HG03354 (cell line): ENCODE data around the gene IGSF8.

Experiments used
- ATAC-seq: cut with Tn5 transposase; IDR thresholded peaks from one replicate; pipeline ENCODE4 v1.9.1; 2021; ENCODE audit warnings: mild to moderate bottlenecking; ENCODE audit not compliant: unreplicated experiment, poor library complexity, severe bottlenecking

Gene IGSF8

DNA sequence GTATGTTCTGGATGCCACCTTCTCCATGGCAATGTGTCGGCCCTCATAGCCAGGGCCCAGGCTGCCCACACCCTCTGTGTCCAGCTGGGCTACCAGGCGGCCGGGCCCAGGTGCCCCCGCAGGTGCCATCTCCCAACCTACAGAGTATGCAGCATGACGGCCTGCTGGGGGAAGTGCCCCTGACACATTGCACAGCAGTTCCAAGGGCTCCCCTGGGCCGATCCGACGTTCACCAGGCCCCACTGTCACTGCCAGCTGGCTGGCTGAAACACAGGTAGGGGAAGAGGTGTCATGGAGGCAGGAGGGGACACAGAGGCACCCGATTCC is 5.4 kb downstream of the IGSF8 start:
- ATAC-seq, result no peak

DNA sequence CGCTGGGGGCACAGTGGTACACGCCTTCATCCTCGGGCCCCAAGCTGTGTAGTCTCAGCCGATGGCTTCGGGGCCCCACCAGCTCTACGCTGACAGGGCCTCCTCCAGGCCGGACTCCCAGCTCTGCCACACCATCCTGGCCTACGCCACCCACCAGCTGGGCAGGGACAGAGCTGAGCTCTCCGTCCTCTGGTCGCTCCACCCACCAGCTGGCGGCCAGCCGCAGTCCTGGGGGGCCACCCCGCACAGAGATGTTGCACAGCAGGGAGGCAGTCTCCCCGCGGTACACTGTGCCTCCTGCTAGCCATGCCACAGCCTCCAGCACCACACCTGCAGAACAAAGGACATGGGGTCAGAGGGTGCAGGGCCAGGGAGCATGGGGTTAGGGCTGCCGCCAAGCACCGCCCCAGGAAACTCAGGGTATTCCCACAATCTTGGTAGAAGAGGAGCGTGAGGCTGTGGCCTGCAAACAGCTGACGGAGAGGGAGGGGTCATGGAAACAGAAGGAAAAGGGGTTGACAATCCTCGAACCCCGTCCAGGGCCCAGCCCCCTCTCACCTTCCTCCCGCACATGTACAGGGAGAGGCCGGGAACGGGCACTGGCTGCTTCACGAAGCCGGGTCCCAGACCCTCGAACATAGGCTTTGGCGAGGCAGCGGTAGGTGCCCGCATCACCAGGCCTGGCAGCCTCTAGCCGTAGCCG is 5.9 kb downstream of the IGSF8 start:
- no peak for ATAC-seq

DNA sequence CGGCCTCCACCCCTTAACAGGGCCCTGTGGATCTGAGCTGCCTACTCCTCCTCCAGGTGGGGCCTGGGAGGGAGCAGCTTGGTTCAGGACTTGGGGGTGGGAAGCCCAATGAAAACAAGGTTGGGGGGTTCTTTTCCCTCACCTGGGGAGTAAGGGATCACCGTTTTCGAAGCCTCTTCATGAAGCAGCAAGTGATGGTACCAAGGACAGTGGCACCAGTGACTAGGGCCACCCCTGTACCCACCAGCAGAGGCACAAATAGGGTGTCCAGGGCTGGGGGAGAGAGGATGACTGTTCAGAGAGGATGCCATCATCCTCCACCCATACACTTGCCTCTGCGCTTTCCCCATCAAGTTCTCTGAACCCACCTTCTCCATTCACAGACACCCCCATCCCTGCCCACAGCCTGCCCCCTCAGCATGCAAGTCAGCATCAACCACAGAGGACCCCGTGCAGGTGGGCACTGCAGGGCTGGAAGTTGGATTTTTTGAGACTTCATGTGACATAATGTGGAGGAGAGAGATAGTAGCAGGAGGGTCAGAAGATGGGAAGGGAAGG is 6.7 kb downstream of the IGSF8 start:
- no peak for ATAC-seq

DNA sequence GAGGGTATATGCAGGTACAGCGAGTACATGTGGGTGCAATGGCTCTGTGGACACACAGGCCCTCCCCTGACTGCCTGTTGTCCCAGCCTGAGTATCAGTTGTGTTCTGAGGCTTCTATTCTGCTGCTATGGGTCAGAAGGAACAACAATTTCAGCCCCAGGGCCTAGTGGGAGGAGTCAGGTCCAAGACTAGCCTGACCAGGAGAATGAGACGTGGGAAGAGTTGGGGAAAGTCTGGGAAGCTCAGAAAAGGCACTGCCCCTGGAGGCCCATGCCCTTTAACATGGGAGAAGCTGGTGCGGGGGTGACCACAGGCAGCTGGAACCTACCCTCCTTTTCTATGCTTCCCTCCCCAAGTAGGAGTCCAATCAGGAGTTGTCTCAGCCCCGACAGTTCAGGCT is 7.7 kb downstream of the IGSF8 start:
- ATAC-seq, result no peak

DNA sequence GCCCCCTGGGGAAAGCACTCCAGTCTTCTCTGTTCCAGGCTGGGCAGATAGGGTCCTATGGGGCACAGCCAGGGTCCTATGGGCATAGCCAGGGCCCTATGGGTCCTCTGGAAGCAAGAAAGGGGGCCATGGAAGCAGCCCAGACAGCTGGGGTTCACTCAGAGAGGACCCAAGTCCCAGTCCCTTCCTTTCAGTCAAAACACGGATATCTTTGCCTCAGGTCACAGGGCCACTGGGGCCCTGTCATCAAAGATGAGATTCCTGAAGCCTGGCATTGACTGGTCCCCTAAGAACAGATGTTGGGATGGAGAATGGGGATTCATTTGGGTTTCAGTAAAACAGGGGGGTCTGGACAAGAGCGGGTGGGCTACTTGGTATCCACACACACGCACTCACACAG is 8.5 kb downstream of the IGSF8 start:
- ATAC-seq, result no peak

DNA sequence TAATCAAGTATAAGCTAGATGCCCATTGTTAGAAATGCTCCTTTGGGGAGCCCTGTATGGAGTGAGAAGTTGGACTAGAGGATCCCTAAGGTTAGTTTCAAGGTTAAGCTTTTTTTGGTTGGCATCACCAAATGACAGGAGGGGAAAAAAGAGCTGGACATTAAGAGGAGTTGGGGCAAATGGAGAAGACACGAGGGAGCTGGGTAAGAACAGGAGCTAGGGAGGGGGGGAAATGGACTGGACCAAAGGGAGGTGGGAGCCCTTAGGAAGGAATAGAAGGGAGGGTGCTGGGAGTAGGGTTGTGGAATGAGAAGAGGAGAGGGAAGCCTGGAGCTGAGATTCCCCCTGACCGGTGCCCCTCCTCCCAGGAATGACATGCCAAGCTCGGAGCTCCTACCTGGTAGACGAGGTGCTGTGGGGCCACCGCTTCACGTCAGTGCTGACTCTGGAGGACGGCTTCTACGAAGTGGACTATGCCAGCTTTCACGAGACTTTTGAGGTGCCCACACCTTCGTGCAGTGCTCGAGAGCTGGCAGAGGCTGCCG is 11.2 kb downstream of the IGSF8 start:
- ATAC-seq, result no peak

DNA sequence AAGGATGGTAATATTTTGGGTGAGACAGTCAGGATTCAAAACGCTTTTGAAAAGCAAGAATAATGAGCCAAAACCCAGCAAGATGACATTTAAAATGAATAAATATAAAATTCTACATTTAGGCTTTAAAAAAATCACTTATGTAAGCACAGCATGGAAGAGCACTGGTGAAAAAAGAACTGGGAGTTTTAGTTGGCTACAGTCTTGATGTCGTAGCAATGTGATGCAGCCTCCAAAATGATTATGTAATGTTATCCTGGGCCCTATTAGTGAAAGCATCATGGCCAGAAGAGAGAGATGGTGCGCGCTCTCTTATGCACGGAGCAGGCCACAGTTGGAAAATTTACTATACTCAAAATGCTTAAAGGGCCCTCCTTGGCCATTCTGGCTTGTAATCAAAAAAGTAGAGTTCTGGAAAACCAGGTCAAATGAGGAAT is 11.9 kb downstream of the IGSF8 start:
- ATAC-seq, result no peak

DNA sequence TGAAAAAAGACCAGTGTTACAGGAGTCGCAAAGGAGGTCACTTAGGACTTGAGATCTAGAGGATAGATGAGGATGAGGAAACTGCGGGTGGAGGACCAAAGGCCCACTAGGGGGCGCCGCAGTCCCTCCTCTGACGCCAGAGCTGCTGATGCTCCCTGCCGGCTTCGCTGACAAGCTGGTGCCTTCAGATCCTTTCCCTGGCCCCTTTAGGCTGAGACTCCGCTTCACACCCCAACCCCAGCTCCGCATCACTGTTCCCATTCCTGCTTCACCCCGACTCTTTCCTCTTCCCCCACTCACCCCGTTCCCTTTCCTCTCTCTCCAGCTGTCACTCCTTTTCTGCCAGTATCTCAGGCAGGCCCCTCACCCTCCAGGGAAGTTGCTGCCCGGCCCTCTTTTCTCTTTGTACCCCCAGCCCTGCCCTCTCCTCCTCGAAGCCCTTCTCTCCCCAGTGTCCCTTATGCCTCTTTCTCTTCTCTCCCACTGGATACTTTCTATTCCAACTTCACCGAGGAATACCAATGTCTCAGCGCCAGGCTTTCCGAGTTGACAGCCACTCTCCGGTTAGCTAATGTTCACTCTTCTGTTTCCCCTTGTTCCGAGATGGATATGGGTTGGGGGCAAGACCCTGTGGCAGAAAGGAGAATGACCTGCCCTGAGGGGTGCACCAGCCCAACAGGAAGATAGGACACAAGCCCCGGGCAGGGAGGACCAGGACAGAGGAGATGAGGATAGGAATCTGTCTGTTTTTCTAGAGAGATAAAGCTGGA is 12.5 kb downstream of the IGSF8 start:
- ATAC-seq, result peak; percentile 59

DNA sequence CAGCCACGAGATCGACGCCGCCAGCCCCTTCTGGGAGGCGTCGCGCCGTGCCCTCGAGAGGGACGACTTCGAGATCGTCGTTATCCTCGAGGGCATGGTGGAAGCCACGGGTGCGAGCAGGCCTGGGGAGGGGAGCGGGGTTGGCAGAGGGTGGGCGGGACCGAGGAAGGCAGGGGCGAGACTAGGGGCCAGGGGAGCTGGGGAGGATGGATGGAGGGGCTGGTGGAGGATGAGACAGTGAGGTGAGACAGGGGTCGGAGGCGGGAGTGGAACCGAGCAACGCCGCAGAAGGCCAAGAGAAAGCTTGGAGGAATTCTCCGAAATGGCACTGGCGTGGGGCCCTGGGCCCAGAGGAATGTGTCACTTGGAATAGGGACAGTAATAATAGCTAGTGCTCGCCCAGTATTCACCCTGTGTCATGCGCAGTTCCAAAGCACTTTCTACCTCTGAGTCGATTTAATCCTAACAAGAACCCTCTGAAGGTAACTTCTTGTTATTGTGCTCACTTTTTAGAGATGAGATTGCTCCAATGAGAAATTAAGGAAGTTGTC is 13.6 kb downstream of the IGSF8 start:
- no peak for ATAC-seq

DNA sequence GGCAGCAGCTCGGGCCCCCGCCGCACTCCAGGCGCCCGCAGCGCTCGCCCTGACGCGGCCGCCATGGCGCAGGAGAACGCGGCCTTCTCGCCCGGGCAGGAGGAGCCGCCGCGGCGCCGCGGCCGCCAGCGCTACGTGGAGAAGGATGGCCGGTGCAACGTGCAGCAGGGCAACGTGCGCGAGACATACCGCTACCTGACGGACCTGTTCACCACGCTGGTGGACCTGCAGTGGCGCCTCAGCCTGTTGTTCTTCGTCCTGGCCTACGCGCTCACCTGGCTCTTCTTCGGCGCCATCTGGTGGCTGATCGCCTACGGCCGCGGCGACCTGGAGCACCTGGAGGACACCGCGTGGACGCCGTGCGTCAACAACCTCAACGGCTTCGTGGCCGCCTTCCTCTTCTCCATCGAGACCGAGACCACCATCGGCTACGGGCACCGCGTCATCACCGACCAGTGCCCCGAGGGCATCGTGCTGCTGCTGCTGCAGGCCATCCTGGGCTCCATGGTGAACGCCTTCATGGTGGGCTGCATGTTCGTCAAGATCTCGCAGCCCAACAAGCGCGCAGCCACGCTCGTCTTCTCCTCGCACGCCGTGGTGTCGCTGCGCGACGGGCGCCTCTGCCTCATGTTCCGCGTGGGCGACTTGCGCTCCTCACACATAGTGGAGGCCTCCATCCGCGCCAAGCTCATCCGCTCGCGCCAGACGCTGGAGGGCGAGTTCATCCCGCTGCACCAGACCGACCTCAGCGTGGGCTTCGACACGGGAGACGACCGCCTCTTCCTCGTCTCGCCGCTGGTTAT is 14.2 kb downstream of the IGSF8 start:
- ATAC-seq, result peak; percentile 72

DNA sequence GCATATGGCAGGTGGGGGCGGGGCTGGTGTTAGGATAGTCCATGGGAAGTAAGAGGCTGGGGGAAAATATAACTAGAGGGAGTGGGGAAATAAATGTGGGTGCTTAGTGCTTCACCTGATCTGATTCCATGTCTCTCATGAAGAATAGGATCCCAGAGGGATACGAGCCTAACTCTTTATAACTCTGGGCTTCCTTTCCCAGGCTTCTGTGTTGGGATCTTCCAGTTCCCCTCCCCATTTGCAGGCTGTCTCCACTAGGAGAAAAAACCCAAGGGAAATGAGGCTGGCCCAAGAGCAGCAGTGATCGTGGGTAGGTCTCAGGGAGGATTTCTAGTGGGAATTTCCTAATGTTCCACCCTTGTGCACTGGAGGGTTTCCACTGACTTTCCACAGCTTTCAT is 15.5 kb downstream of the IGSF8 start:
- ATAC-seq, result no peak

DNA sequence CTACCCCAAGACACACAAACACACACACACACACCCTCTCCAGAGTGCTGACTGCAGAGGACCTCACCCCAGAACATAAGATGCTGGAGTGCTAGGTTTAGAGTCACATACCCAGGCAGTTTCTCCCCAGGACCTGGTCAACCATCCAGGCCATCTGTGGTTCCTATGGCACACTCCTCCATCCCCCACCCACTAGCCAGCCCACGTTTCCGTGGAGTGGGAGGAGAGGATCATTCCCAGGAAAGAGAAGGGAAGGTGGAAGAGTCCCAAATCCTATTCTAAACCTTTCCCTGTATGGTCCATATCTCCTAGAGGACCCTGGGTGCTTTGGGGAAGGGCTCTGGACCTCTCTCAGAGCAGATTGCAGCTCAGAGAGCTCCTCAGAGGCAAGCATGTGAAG is 15.9 kb downstream of the IGSF8 start:
- no peak for ATAC-seq

DNA sequence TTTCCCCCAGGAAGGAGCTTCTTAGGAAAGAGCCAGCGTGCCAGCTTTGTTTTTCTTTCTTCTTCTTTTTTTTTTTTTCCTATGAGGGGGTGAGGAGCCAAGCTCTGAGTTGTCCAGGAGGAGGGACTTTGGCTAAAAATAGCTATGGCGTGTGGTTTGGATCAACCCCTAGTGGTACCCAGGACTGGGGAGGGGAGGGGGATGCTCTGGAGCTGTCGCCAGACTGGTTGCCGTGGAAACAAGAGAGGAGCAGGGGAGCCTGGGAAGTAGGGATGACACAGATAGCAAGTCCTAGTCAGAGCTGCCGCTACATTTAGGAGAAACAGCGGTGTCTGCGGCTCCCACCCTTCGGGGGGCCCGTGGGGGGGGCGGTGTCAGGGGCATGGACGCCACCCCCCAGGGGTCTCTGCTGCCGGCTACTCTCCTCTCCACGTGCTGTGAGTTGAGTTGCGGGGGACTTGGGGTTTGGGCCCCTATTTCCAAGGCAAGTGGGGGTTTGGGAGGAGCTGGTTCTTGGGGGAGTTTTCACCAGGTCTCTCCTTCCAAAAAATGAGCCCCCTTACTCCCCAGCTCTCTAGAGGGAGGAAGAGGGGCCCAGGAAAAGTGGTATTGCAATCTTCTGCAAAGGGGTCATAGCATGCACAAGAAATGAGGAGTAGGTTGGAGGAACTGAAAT is 17.0 kb downstream of the IGSF8 start, which contains the start of gene KCNJ9:
Gene KCNJ9, plus strand, starts transcription at position 278 of the 676 bp plus-strand sequence. CDS start 2,493 bp downstream, outside the sequence.
- ATAC-seq, result no peak

DNA sequence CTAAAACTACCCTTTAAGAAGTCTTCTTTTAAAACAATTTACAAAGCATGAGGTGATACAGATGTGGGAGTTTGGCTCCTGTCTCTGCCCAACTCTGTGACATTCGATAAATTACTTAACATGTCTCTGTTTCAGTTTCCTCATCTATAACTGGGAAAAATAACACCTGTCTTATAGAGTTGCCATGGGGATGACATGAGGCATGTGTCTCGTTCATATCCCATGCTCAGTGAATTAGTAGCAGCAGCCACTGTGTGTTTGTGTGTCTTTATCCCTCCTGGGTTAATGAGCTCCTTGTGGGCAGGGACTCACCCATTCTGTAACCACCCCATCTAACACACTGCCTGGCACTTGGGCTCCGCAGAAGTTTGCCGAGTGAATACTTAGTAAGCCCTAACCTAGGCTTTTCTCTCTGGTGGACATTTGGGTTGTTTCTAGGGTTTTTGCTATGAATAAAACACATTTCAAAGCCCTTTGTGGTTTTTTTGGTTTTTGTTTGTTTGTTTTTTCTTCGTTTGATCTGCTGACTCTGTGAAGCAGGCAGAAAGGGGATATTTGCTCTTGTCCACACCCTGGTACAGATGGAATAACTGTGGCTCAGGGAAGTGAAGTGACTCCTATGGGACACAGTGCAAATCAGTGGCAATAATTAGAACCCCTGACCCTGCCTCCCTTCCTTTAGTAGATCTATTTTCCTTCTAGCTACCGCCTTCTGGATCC is 17.9 kb downstream of the IGSF8 start:
- ATAC-seq, result no peak

DNA sequence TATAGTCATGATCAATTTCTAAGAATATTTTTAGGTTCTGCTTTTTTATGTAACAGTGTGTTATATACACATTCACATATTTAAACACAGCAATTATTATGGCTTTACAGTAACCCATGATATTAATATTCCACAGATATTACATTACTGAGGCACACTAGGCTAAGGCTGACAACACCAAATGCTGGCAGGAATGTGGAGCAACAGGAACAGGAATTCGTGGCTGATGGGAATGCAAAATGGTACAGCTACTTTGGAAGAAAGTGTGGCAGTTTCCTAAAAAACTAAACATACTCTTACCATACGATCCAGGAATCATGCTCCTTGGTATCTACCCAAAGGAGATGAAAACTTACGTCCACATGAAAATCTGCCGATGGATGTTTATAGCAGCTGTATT is 19.0 kb downstream of the IGSF8 start:
- no peak for ATAC-seq

DNA sequence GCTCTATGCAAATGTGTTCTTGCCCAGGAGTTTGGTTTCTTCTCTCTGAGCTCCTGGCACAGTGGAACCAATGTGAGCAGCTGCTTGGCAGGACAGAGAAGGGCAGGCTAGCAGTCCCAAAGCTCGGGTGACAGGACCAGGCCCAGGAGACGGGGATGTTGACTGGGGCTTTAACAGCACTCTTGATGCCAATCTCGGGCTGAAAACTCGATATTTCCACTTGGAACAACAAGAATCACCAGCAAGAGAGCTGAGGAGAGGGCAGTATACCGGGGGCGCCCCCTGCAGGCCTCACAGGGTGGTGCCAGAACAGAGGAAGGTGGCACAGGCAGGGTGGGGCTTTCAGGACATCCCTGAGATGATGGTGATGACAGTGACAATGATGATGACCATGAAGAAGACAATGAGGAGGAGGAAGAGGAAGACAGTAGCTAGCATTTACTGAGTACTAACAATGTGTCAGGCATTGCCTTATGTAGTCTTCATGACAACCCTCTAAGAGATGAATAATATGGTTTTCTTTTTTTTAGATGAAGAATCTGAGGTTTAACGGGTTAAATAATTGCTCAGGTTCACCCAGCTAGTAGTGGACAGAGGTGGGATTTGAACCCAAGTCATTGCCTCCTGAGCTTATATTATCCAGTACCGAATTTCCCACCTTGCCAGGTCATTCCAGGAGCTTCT is 19.8 kb downstream of the IGSF8 start:
- ATAC-seq, result peak; percentile 75

DNA sequence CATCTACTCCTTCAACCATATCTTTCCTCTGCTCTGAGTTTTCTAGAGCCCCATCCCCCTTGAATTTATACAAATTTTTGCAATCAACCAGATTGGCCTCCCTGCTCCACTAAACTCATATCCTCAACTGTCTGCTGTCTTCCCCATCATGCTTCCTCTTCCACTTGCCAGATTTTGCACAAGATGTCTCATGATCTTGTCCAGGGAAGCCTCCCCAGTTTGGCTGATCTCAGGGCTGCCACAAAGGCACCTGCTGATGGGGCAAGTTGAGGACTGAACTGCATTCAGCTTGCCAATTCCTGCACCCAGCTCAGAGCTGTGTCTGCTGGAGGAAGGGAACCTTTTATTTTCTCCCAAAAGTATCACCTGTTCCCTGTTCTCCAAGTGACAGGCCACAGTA is 20.9 kb downstream of the IGSF8 start:
- ATAC-seq, result no peak

DNA sequence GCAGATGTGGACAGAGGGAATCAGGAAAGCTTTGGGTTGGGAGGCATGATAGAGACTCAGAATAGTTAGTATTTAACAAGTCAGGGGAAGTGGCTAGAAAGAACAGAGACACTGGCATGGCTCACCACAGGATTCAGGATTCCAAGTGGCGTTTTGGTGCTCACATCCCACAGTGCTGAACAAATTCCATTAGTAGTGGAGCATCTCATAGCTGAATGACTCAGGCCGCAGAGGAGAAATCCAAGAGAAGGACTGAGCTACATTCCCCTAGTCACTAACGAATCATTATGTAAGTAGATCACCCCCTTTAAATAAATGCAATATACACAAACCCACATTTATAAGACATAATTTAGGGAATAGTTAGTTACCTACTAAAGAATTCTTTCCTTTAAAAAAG is 22.1 kb downstream of the IGSF8 start:
- no peak for ATAC-seq
